ENCODE measurements around the gene NR5A2.

Gene NR5A2

GRCh38 chr1:200154069-200154767 lies 126.7 kb downstream of the NR5A2 start:
- CTCF ChIA-PET, result interaction anchor here (1.3 kb wide), 1 partner anchor 15 kb away, joined by 4 read pairs; no protein-coding TSS in a partner anchor
- Histone ChIP-seq H3K4me1 (ENCODE audit: control insufficient read depth, insufficient read depth, low read length) (0 out of 2 replicates have a peak, but pooled peaks cover 3% of the 10 kb centered on the region), H3K36me3 (ENCODE audit: control insufficient read depth in 2 of 2, insufficient read depth in 1 of 2, low read length in 2 of 2) (no peaks in the 10 kb centered on the region), H3K4me3 (ENCODE audit: low read depth, low read length) (no peak overlapping the region), H3K27ac (ENCODE audit: extremely low read depth, low read depth, low read length) (no peak overlapping the region), H3K9me3 (ENCODE audit: control insufficient read depth, insufficient read depth, low read depth, low read length) (no peaks in the 10 kb centered on the region)
- POLR2A ChIA-PET, result no interaction called here
- TF ChIP-seq ZFHX2 (tag by site-specific recombination; conservative IDR thresholded peaks at IDR 0.05) (peak; percentile 49; the same call in 1 of the 2 replicates), ZNF280D (tag by site-specific recombination; IDR thresholded peaks at IDR 0.05) (no peak), SCRT2 (tag by site-specific recombination; IDR thresholded peaks at IDR 0.05) (peak; percentile 35; the same call in 1 of the 2 replicates)

- Histone ChIP-seq H3K4me3 (ENCODE audit: low read depth, low read length) (no peak overlapping the region), H3K36me3 (ENCODE audit: control insufficient read depth in 2 of 2, insufficient read depth in 1 of 2, low read length in 2 of 2) (no peaks in the 10 kb centered on the region), H3K4me1 (ENCODE audit: control insufficient read depth, insufficient read depth, low read length) (no peaks in the 10 kb centered on the region), H3K9me3 (ENCODE audit: control insufficient read depth, insufficient read depth, low read depth, low read length) (no peaks in the 10 kb centered on the region), H3K27ac (ENCODE audit: extremely low read depth, low read depth, low read length) (no peak overlapping the region)
- no peak for TF ChIP-seq ZNF549 (tag by site-specific recombination; IDR thresholded peaks at IDR 0.05)
- TF ChIP-seq ZBTB48 (tag by site-specific recombination; IDR thresholded peaks at IDR 0.05), result no peak
- POLR2A ChIA-PET, result no interaction called here
- CTCF ChIA-PET, result interaction anchor here (0.7 to 1.2 kb wide), 4 partner anchors 15 to 605 kb away, joined by 3 to 7 read pairs (median 4); no protein-coding TSS in a partner anchor
Measured at GRCh38 chr1:200157715-200158114, 130.2 kb downstream of the NR5A2 start.

DNA sequence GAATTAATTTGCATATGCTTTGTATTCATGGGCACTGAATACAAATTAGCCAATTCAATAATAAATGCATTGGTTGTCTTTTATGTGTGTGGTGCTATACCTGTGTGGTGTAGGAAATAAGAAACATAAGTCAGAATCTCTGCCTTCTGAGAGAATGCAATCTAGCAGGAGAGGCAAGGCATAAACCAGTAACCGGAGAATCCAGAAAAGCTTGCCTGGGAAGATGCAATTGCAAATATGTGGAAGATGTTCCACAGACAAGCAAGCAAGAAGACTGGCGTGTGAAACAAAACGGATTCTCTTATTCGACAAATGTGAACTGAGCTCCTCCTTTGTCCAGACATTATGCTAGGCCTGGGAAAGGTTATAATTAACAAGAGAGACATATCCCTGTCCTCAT lies 134.3 kb downstream of the NR5A2 start:
- Histone ChIP-seq H3K9me3 (ENCODE audit: control insufficient read depth, insufficient read depth, low read depth, low read length) (no peaks in the 10 kb centered on the region), H3K36me3 (ENCODE audit: control insufficient read depth in 2 of 2, insufficient read depth in 1 of 2, low read length in 2 of 2) (no peaks in the 10 kb centered on the region), H3K27ac (ENCODE audit: extremely low read depth, low read depth, low read length) (no peak overlapping the region), H3K4me1 (ENCODE audit: control insufficient read depth, insufficient read depth, low read length) (no peaks in the 10 kb centered on the region), H3K4me3 (ENCODE audit: low read depth, low read length) (no peak overlapping the region)
- ChIA-PET CTCF (interaction anchor here (0.6 to 1.1 kb wide), 3 partner anchors 64 to 176 kb away, joined by 3 to 5 read pairs (median 3); no protein-coding TSS in a partner anchor), POLR2A (no interaction called here)
- no peak for TF ChIP-seq ZIC2 (tag by site-specific recombination; IDR thresholded peaks at IDR 0.05)
- TF ChIP-seq ZNF610 (tag by site-specific recombination; IDR thresholded peaks at IDR 0.05; ENCODE audit: borderline replicate concordance), result no peak
- no peak for TF ChIP-seq ZNF19 (tag by site-specific recombination; IDR thresholded peaks at IDR 0.05; ENCODE audit: low read depth)
- no peak for TF ChIP-seq ZNF341 (tag by site-specific recombination; IDR thresholded peaks at IDR 0.05; ENCODE audit: low read depth)
- no peak for TF ChIP-seq ZNF830 (tag by site-specific recombination; IDR thresholded peaks at IDR 0.05; ENCODE audit: low read depth)
- TF ChIP-seq PRDM1 (tag by site-specific recombination; IDR thresholded peaks at IDR 0.05), result no peak
- TF ChIP-seq ZNF660 (tag by site-specific recombination; IDR thresholded peaks at IDR 0.05), result no peak
- no peak for TF ChIP-seq ZNF843 (tag by site-specific recombination; IDR thresholded peaks at IDR 0.05)
- TF ChIP-seq ELK4 (IDR thresholded peaks at IDR 0.05; ENCODE audit: borderline replicate concordance, low read depth, low read length), result no peak
- no peak for TF ChIP-seq TRIM28 (IDR thresholded peaks at IDR 0.05; ENCODE audit: borderline replicate concordance, low read length)
- TF ChIP-seq ZNF549 (tag by site-specific recombination; IDR thresholded peaks at IDR 0.05), result no peak

Data from HEK293 (cell line).